D721Med (cell line): ENCODE data around the gene ZNF628.

ENCODE experiments used
- DNase-seq: peaks from one replicate; pipeline ENCODE4 v3.0.0; 2011; ENCODE audit warnings: low spot score; ENCODE audit not compliant: insufficient read length
- FAIRE-seq: peaks from 2 replicates; lab custom pipeline; 2011; peaks lifted over from hg19 to GRCh38; lab: Jason Lieb, UNC
- TF ChIP-seq, protein P1 (sequence below): IDR thresholded peaks from 2 replicates; pipeline ENCODE4 v1.5.1; 2012; ENCODE audit warnings: mild to moderate bottlenecking, control low read depth; ENCODE audit not compliant: insufficient read depth; ENCODE audit errors: missing control alignments

ZNF628 gene

GRCh38 chr19:55529636-55530234 is 53.3 kb downstream of the ZNF628 start:
- DNase-seq: no peak
- TF ChIP-seq, protein P1, sequence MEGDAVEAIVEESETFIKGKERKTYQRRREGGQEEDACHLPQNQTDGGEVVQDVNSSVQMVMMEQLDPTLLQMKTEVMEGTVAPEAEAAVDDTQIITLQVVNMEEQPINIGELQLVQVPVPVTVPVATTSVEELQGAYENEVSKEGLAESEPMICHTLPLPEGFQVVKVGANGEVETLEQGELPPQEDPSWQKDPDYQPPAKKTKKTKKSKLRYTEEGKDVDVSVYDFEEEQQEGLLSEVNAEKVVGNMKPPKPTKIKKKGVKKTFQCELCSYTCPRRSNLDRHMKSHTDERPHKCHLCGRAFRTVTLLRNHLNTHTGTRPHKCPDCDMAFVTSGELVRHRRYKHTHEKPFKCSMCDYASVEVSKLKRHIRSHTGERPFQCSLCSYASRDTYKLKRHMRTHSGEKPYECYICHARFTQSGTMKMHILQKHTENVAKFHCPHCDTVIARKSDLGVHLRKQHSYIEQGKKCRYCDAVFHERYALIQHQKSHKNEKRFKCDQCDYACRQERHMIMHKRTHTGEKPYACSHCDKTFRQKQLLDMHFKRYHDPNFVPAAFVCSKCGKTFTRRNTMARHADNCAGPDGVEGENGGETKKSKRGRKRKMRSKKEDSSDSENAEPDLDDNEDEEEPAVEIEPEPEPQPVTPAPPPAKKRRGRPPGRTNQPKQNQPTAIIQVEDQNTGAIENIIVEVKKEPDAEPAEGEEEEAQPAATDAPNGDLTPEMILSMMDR: no peak
- no peak for FAIRE-seq

DNA sequence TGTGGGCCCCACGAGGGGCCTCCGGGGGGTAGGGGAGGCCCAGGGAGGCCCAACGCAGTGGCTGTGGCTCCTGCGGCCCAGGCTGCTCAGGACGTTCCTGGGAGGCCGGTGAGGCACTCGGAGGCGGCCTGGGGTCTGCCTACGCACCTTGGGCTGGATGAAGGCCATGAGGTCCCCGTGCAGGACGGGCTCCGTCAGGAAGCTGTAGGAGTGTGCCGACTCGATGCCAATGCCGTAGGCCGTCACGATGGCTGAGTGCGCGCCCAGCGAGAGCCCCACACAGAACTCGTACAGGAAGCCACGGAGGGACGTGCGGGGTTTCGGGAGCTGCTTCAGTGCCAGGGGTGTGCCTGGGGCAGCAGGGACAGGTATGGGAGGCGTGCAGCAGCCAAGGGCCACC is 54.6 kb downstream of the ZNF628 start:
- DNase-seq (no peak), FAIRE-seq (no peak)

More for the DNA sequence above, 54.6 kb downstream of the ZNF628 start:
- TF ChIP-seq, protein P1: no peak
